Duodenal mucosa (tissue), 2 donors: Measurements from ENCODE around the gene SAMD4B.

Experiments used
- H3K27ac ChIP-seq: one replicate; pipeline ENCODE4 v1.7.0; 2013; ENCODE audit warnings: low read depth, low read length
- H3K27me3 ChIP-seq, 2 donors: one replicate each; pipeline ENCODE4 v1.7.0; 2013; ENCODE audit warnings: low read length in 2 of 2, control low read depth in 1 of 2; ENCODE audit not compliant: insufficient read depth in 2 of 2, control insufficient read depth in 1 of 2
- H3K36me3 ChIP-seq, 2 donors: one replicate each; pipeline ENCODE4 v1.7.0; 2013; ENCODE audit warnings: low read length in 2 of 2, control low read depth in 1 of 2; ENCODE audit not compliant: insufficient read depth in 2 of 2, control insufficient read depth in 1 of 2
- H3K4me1 ChIP-seq, 2 donors: one replicate each; pipeline ENCODE4 v1.7.0; 2013; ENCODE audit warnings: low read length in 2 of 2, control low read depth in 1 of 2; ENCODE audit not compliant: insufficient read depth in 2 of 2, control insufficient read depth in 1 of 2
- H3K4me3 ChIP-seq, 2 donors: one replicate each; pipeline ENCODE4 v1.7.0; 2013; ENCODE audit warnings: low read length in 2 of 2, low read depth in 1 of 2
- H3K9ac ChIP-seq, 2 donors: one replicate each; pipeline ENCODE4 v1.7.0; 2013; ENCODE audit warnings: low read length in 2 of 2, low read depth in 1 of 2
- H3K9me3 ChIP-seq, 2 donors: one replicate each; pipeline ENCODE4 v1.7.0; 2013; ENCODE audit warnings: low read length in 2 of 2, control low read depth in 1 of 2; ENCODE audit not compliant: control insufficient read depth in 1 of 2

SAMD4B gene

GRCh38 chr19:39401549-39402345, 59.5 kb downstream of the SAMD4B start:
- Histone ChIP-seq H3K4me3 (peak overlapping the region; percentile 24 to 67), H3K4me1 (peaks cover 61 to 72% of the 10 kb centered on the region in 2 donors), H3K27ac (peak overlapping the region; percentile 98), H3K27me3 (no peaks in the 10 kb centered on the region), H3K36me3 (peaks cover 0 to 5% of the 10 kb centered on the region in 2 donors), H3K9me3 (no peaks in the 10 kb centered on the region), H3K9ac (peak overlapping the region; percentile 55 to 88)

GRCh38 chr19:39402346-39403300, 60.4 kb downstream of the SAMD4B start:
- peak overlapping the region; percentile 23 to 67 for H3K4me3 ChIP-seq
- H3K27ac ChIP-seq, result peak overlapping the region; percentile 98
- no peaks in the 10 kb centered on the region for H3K9me3 ChIP-seq
- H3K4me1 ChIP-seq, result peaks cover 57 to 66% of the 10 kb centered on the region in 2 donors
- no peaks in the 10 kb centered on the region for H3K27me3 ChIP-seq
- peak overlapping the region; percentile 88 to 90 for H3K9ac ChIP-seq
- peaks cover under 1 to 7% of the 10 kb centered on the region in 2 donors for H3K36me3 ChIP-seq

- H3K9me3 ChIP-seq, result no peaks in the 10 kb centered on the region
- peak overlapping the region; percentile 23 to 67 for H3K4me3 ChIP-seq
- H3K36me3 ChIP-seq, result peaks cover 11 to 17% of the 10 kb centered on the region in 2 donors
- H3K27ac ChIP-seq, result peak overlapping the region; percentile 98
- peaks cover 48 to 56% of the 10 kb centered on the region in 2 donors for H3K4me1 ChIP-seq
- H3K27me3 ChIP-seq, result no peaks in the 10 kb centered on the region
- peak overlapping the region; percentile 88 to 90 for H3K9ac ChIP-seq
These were observed 61.4 kb downstream of the SAMD4B start for GRCh38 chr19:39403331-39404312.

GRCh38 chr19:39405261-39405957, 63.2 kb downstream of the SAMD4B start:
- peaks cover 33 to 44% of the 10 kb centered on the region in 2 donors for H3K4me1 ChIP-seq
- H3K36me3 ChIP-seq, result peaks cover 14 to 20% of the 10 kb centered on the region in 2 donors
- H3K9me3 ChIP-seq, result no peaks in the 10 kb centered on the region
- H3K27me3 ChIP-seq, result no peaks in the 10 kb centered on the region
- H3K27ac ChIP-seq, result peak overlapping the region; percentile 94
- peak overlapping the region; percentile 87 to 100 for H3K9ac ChIP-seq
- peak overlapping the region; percentile 12 to 95 for H3K4me3 ChIP-seq

- Histone ChIP-seq H3K4me3 (peak overlapping the region; percentile 76 to 95), H3K4me1 (peaks cover 33 to 47% of the 10 kb centered on the region in 2 donors), H3K9ac (peak overlapping the region; percentile 87 to 100), H3K27ac (peak overlapping the region; percentile 94), H3K9me3 (no peaks in the 10 kb centered on the region), H3K36me3 (peaks cover 14 to 20% of the 10 kb centered on the region in 2 donors), H3K27me3 (no peaks in the 10 kb centered on the region)
These were observed 63.9 kb downstream of the SAMD4B start for GRCh38 chr19:39405958-39406655.

GRCh38 chr19:39406656-39407409, 64.6 kb downstream of the SAMD4B start, which contains the start of gene ZFP36:
ZFP36 (plus strand) TSS chr19:39406847; CDS start chr19:39406905, 58 bp downstream.
- Histone ChIP-seq H3K4me1 (peaks cover 33 to 45% of the 10 kb centered on the region in 2 donors), H3K27ac (peak within 1 kb of the TSS; percentile 99), H3K9ac (peak within 1 kb of the TSS; percentile 100), H3K9me3 (no peaks in the 10 kb centered on the region), H3K4me3 (peak within 1 kb of the TSS; percentile 95 to 96), H3K36me3 (peaks cover 14 to 20% of the 10 kb centered on the region in 2 donors), H3K27me3 (no peaks in the 10 kb centered on the region)

- H3K27me3 ChIP-seq, result no peaks in the 10 kb centered on the region
- peaks cover 28 to 40% of the 10 kb centered on the region in 2 donors for H3K4me1 ChIP-seq
- H3K9ac ChIP-seq, result peak overlapping the region; percentile 100
- peak overlapping the region; percentile 99 for H3K27ac ChIP-seq
- no peaks in the 10 kb centered on the region for H3K9me3 ChIP-seq
- peaks cover 14 to 20% of the 10 kb centered on the region in 2 donors for H3K36me3 ChIP-seq
- H3K4me3 ChIP-seq, result peak overlapping the region; percentile 95 to 96
These were observed 65.1 kb downstream of the SAMD4B start for GRCh38 chr19:39407410-39407659.

GRCh38 chr19:39407660-39408391, 65.6 kb downstream of the SAMD4B start:
- Histone ChIP-seq H3K27ac (peak overlapping the region; percentile 99), H3K9ac (peak overlapping the region; percentile 100), H3K4me3 (peak overlapping the region; percentile 95 to 96), H3K36me3 (peaks cover 14 to 20% of the 10 kb centered on the region in 2 donors), H3K9me3 (no peaks in the 10 kb centered on the region), H3K27me3 (no peaks in the 10 kb centered on the region), H3K4me1 (peaks cover 27 to 37% of the 10 kb centered on the region in 2 donors)
